ENCODE measurements around the gene KCNJ1. TPM values are rescaled to one million over a fixed set of nuclear protein-coding genes. Genes with fewer than 3 reads are reported as not detected.

The KCNJ1 gene
- total RNA-seq, 2 donors from 2014 or later: not detected

- no peak for TF ChIP-seq CTCF (IDR thresholded peaks at IDR 0.05)
- H3K4me1 ChIP-seq: peaks cover 0 to 5% of the 10 kb centered on the region in 2 donors
Observed at GRCh38 chr11:128828350-128828749, 38.7 kb downstream of the KCNJ1 start.

GRCh38 chr11:128827191-128827893 lies 39.8 kb downstream of the KCNJ1 start:
- Histone ChIP-seq H3K36me3 (no peaks in the 10 kb centered on the region), H3K27me3 (no peaks in the 10 kb centered on the region), H3K27ac (peak overlapping the region in 1 of 2 donors; percentile 7), H3K9me3 (no peaks in the 10 kb centered on the region), H3K4me1 (peaks cover 0 to 5% of the 10 kb centered on the region in 2 donors), H3K4me3 (no peak overlapping the region)
- no peak for DNase-seq (ENCODE audit: low spot score)
- TF ChIP-seq CTCF (IDR thresholded peaks at IDR 0.05): no peak

More at GRCh38 chr11:128828350-128828749, 38.7 kb downstream of the KCNJ1 start:
- Histone ChIP-seq H3K27ac (no peak overlapping the region), H3K9me3 (no peaks in the 10 kb centered on the region), H3K27me3 (no peaks in the 10 kb centered on the region), H3K36me3 (no peaks in the 10 kb centered on the region), H3K4me3 (no peak overlapping the region)
- DNase-seq (ENCODE audit: low spot score): no peak

- no peak for TF ChIP-seq CTCF (IDR thresholded peaks at IDR 0.05)
- Histone ChIP-seq H3K27ac (no peak overlapping the region), H3K4me3 (no peak overlapping the region), H3K27me3 (no peaks in the 10 kb centered on the region), H3K9me3 (no peaks in the 10 kb centered on the region), H3K36me3 (no peaks in the 10 kb centered on the region), H3K4me1 (peaks cover 0 to 5% of the 10 kb centered on the region in 2 donors)
- no peak for DNase-seq (ENCODE audit: low spot score)
Observed at GRCh38 chr11:128825050-128825784, 41.9 kb downstream of the KCNJ1 start.

GRCh38 chr11:128824191-128825049 lies 42.7 kb downstream of the KCNJ1 start:
- Histone ChIP-seq H3K4me1 (peaks cover 0 to 5% of the 10 kb centered on the region in 2 donors), H3K36me3 (no peaks in the 10 kb centered on the region), H3K27ac (no peak overlapping the region), H3K27me3 (no peaks in the 10 kb centered on the region), H3K9me3 (no peaks in the 10 kb centered on the region), H3K4me3 (peak overlapping the region; percentile 17 to 31)
- no peak for DNase-seq (ENCODE audit: low spot score)
- TF ChIP-seq CTCF (IDR thresholded peaks at IDR 0.05): no peak

- Histone ChIP-seq H3K4me1 (peaks cover 0 to 5% of the 10 kb centered on the region in 2 donors), H3K36me3 (no peaks in the 10 kb centered on the region), H3K9me3 (no peaks in the 10 kb centered on the region), H3K27me3 (no peaks in the 10 kb centered on the region), H3K4me3 (peak overlapping the region in 1 of 2 donors; percentile 31), H3K27ac (no peak overlapping the region)
- TF ChIP-seq CTCF (IDR thresholded peaks at IDR 0.05): no peak
- DNase-seq (ENCODE audit: low spot score): no peak
Observed at GRCh38 chr11:128823753-128824152, 43.3 kb downstream of the KCNJ1 start.
